IMR-90 (cell line): Measurements from ENCODE around the gene PRKCB. TPM values are rescaled to one million over a fixed set of nuclear protein-coding genes. Genes with fewer than 3 reads are reported as not detected.

Experiments
- ATAC-seq: fragments of 200-7000 bp; cut with Tn5 transposase; 2 replicates; pipeline ENCODE4 v1.9.1; 2020; ENCODE audit warnings: low read depth, mild to moderate bottlenecking, moderate library complexity
- BruUV-seq: library from RNA; stranded (reverse); fragments of 400-500 nt; replicated peaks from 2 replicates; lab custom pipeline; 2021; lab: Mats Ljungman, UMichigan
- CTCF ChIA-PET: fragments of 300-600 bp; formaldehyde crosslinking; extraction: SDS; loops from one replicate; lab custom pipeline; 2021; ENCODE audit warnings: antibody characterized with exemption; lab: Yijun Ruan, JAX
- POLR2A ChIA-PET: fragments of 300-600 bp; sonication (Branson Sonifier 250); formaldehyde crosslinking; loops from one replicate; lab custom pipeline; 2022; ENCODE audit warnings: antibody characterized with exemption; ENCODE audit not compliant: unreplicated experiment; lab: Charles Lee
- DNase-seq: peaks from one replicate; pipeline ENCODE4 v3.0.0; 2013
- H2AFZ ChIP-seq: replicated peaks from 2 replicates; pipeline ENCODE3; 2013; ENCODE audit warnings: low read length, mild to moderate bottlenecking; ENCODE audit not compliant: poor library complexity
- H2AK5ac ChIP-seq: 2 replicates; pipeline ENCODE4 v1.6.1; 2013; ENCODE audit warnings: low read depth, low read length, inconsistent platforms
- H2AK9ac ChIP-seq: replicated peaks from 2 replicates; pipeline ENCODE3; 2013; ENCODE audit warnings: mild to moderate bottlenecking, low read depth, low read length, moderate library complexity; ENCODE audit not compliant: poor library complexity
- H2BK120ac ChIP-seq: 2 replicates; pipeline ENCODE4 v1.6.1; 2013; ENCODE audit warnings: low read depth, low read length, inconsistent platforms
- H2BK15ac ChIP-seq: 3 replicates; pipeline ENCODE4 v1.6.1; 2013; ENCODE audit warnings: low read depth, low read length, inconsistent platforms
- H2BK20ac ChIP-seq: 2 replicates; pipeline ENCODE4 v1.6.1; 2013; ENCODE audit warnings: low read depth, mild to moderate bottlenecking, inconsistent platforms, low read length, moderate library complexity
- H2BK5ac ChIP-seq: 2 replicates; pipeline ENCODE4 v1.6.1; 2013; ENCODE audit warnings: mild to moderate bottlenecking, low read depth, low read length, inconsistent platforms; ENCODE audit not compliant: poor library complexity, severe bottlenecking
- H3K14ac ChIP-seq: replicated peaks from 2 replicates; pipeline ENCODE4 v1.6.1; 2013; ENCODE audit warnings: low read depth, low read length, inconsistent platforms
- H3K18ac ChIP-seq: 2 replicates; pipeline ENCODE4 v1.6.1; 2013; ENCODE audit warnings: low read depth, low read length, control low read depth
- H3K23ac ChIP-seq: 2 replicates; pipeline ENCODE4 v1.6.1; 2013; ENCODE audit warnings: low read depth, low read length, inconsistent platforms
- H3K27ac ChIP-seq: 2 replicates; pipeline ENCODE4 v1.5.1; 2013; ENCODE audit warnings: mild to moderate bottlenecking, control low read depth, low read length; ENCODE audit not compliant: insufficient read depth
- H3K27me3 ChIP-seq: 2 replicates; pipeline ENCODE4 v1.6.1; 2013; ENCODE audit warnings: low read length; ENCODE audit not compliant: control insufficient read depth, insufficient read depth
- H3K36me3 ChIP-seq: 2 replicates; pipeline ENCODE4 v1.6.1; 2013; ENCODE audit warnings: low read length, mixed read lengths; ENCODE audit not compliant: control insufficient read depth, insufficient read depth
- H3K4ac ChIP-seq: 2 replicates; pipeline ENCODE4 v1.6.1; 2013; ENCODE audit warnings: low read depth, low read length, inconsistent platforms
- H3K4me1 ChIP-seq: 2 replicates; pipeline ENCODE4 v1.6.1; 2013; ENCODE audit warnings: low read length, mixed read lengths; ENCODE audit not compliant: control insufficient read depth, insufficient read depth
- H3K4me2 ChIP-seq: 2 replicates; pipeline ENCODE4 v1.6.1; 2013; ENCODE audit warnings: low read depth, mild to moderate bottlenecking, control low read depth, low read length, moderate library complexity
- H3K4me3 ChIP-seq: 2 replicates; pipeline ENCODE4 v1.5.1; 2013; ENCODE audit warnings: low read depth, mild to moderate bottlenecking, control low read depth, low read length, moderate library complexity; ENCODE audit not compliant: insufficient read depth
- H3K56ac ChIP-seq: 2 replicates; pipeline ENCODE4 v1.6.1; 2013; ENCODE audit warnings: low read length, inconsistent platforms; ENCODE audit not compliant: insufficient read depth; ENCODE audit errors: extremely low read depth
- H3K79me1 ChIP-seq, 2 experiments: 2 replicates each; pipeline ENCODE4 v1.6.1; 2013; ENCODE audit warnings: low read length in 2 of 2, inconsistent platforms in 1 of 2, low read depth in 1 of 2
- H3K9ac ChIP-seq: 2 replicates; pipeline ENCODE4 v1.6.1; 2013; ENCODE audit warnings: low read depth, low read length, control low read depth
- H3K9me1 ChIP-seq: 2 replicates; pipeline ENCODE4 v1.6.1; 2013; ENCODE audit warnings: low read length, inconsistent platforms; ENCODE audit not compliant: insufficient read depth
- H3K9me3 ChIP-seq: 2 replicates; pipeline ENCODE4 v1.6.1; 2013; ENCODE audit warnings: low read length; ENCODE audit not compliant: control insufficient read depth, insufficient read depth
- H4K20me1 ChIP-seq: 2 replicates; pipeline ENCODE4 v1.6.1; 2013; ENCODE audit warnings: low read length, inconsistent platforms; ENCODE audit not compliant: insufficient read depth
- H4K5ac ChIP-seq: 2 replicates; pipeline ENCODE4 v1.6.1; 2013; ENCODE audit warnings: mild to moderate bottlenecking, low read depth, low read length, control low read depth
- H4K8ac ChIP-seq, 2 experiments: 2 replicates each; pipeline ENCODE4 v1.6.1; 2013; ENCODE audit warnings: low read depth in 2 of 2, low read length in 2 of 2, control low read depth in 1 of 2, inconsistent platforms in 1 of 2
- H4K91ac ChIP-seq: 2 replicates; pipeline ENCODE4 v1.6.1; 2013; ENCODE audit warnings: low read depth, low read length, inconsistent platforms; ENCODE audit not compliant: insufficient read depth
- BHLHE40 ChIP-seq: fragments of 150-350 bp; IDR thresholded peaks from 2 replicates; pipeline ENCODE4 v1.6.1; 2016; ENCODE audit warnings: mild to moderate bottlenecking, low read depth, low read length
- CEBPB ChIP-seq: IDR thresholded peaks from 2 replicates; pipeline ENCODE4 v1.6.1; 2012; ENCODE audit warnings: low read depth, low read length, improper control_type of control experiment
- CHD1 ChIP-seq: IDR thresholded peaks from 2 replicates; pipeline ENCODE4 v1.6.1; 2012; ENCODE audit warnings: low read depth, low read length, improper control_type of control experiment
- CTCF ChIP-seq: conservative IDR thresholded peaks from 2 replicates; pipeline ENCODE4 v1.5.1; 2012; ENCODE audit warnings: mild to moderate bottlenecking, low read depth, low read length, improper control_type of control experiment
- ELK1 ChIP-seq: fragments of 150-350 bp; IDR thresholded peaks from 2 replicates; pipeline ENCODE4 v1.6.1; 2016; ENCODE audit warnings: low read depth, mild to moderate bottlenecking, low read length, moderate library complexity, borderline replicate concordance
- FOS ChIP-seq: fragments of 150-350 bp; IDR thresholded peaks from 2 replicates; pipeline ENCODE4 v1.6.1; 2016; ENCODE audit warnings: low read depth, low read length
- MAFK ChIP-seq: IDR thresholded peaks from 2 replicates; pipeline ENCODE4 v1.6.1; 2012; ENCODE audit warnings: low read depth, low read length, improper control_type of control experiment
- MAZ ChIP-seq: IDR thresholded peaks from 2 replicates; pipeline ENCODE4 v1.6.1; 2012; ENCODE audit warnings: low read depth, mild to moderate bottlenecking, low read length, improper control_type of control experiment, moderate library complexity, borderline replicate concordance
- MXI1 ChIP-seq: IDR thresholded peaks from 2 replicates; pipeline ENCODE4 v1.6.1; 2012; ENCODE audit warnings: low read depth, mild to moderate bottlenecking, low read length, moderate library complexity, borderline replicate concordance
- NFE2L2 ChIP-seq: fragments of 150-350 bp; IDR thresholded peaks from 2 replicates; pipeline ENCODE4 v1.6.1; 2016; ENCODE audit warnings: low read depth, mild to moderate bottlenecking, low read length
- POLR2A ChIP-seq: IDR thresholded peaks from 2 replicates; pipeline ENCODE4 v1.6.1; 2012; ENCODE audit warnings: mild to moderate bottlenecking, low read depth, low read length
- RAD21 ChIP-seq: IDR thresholded peaks from 2 replicates; pipeline ENCODE4 v1.6.1; 2012; ENCODE audit warnings: low read length, improper control_type of control experiment
- RCOR1 ChIP-seq: IDR thresholded peaks from 2 replicates; pipeline ENCODE4 v1.6.1; 2012; ENCODE audit warnings: mild to moderate bottlenecking, low read length, improper control_type of control experiment; ENCODE audit not compliant: insufficient replicate concordance
- RFX5 ChIP-seq: IDR thresholded peaks from 2 replicates; pipeline ENCODE4 v1.8.0; 2012; ENCODE audit warnings: low read depth, mild to moderate bottlenecking, low read length, moderate library complexity
- SMC3 ChIP-seq: fragments of 150-350 bp; IDR thresholded peaks from 2 replicates; pipeline ENCODE4 v1.6.1; 2016; ENCODE audit warnings: low read depth, mild to moderate bottlenecking, antibody characterized with exemption, low read length, moderate library complexity
- USF2 ChIP-seq: fragments of 150-350 bp; IDR thresholded peaks from 2 replicates; pipeline ENCODE4 v1.6.1; 2017; ENCODE audit warnings: mild to moderate bottlenecking, antibody characterized with exemption, low read length, low read depth
- WGBS, 2 experiments: methylation state at CpG; one replicate each; pipeline versions ENCODE4 v1.1.5 to v1.1.7; 2013; ENCODE audit warnings: missing lambda C conversion rate in 2 of 2; ENCODE audit not compliant: insufficient read length in 1 of 2; ENCODE audit errors: extremely low coverage in 2 of 2; 5-methylcytosine and 5-hydroxymethylcytosine counted together
- dilution Hi-C: fragments of 300-500 bp; cut with HindIII; formaldehyde crosslinking; loops from one replicate; pipeline ENCODE4 v1.14.3; 2018; ENCODE audit warnings: low sequenced_read_pairs; ENCODE audit not compliant: unreplicated experiment
- in situ Hi-C: fragments of 300-500 bp; cut with MboI; formaldehyde crosslinking; loops from 3 replicates; pipeline ENCODE4 v1.14.3; 2019; ENCODE audit warnings: low sequenced_read_pairs, inconsistent platforms, mixed read lengths
- intact Hi-C: fragments of 100-400 bp; cut with micrococcal nuclease; formaldehyde crosslinking; loops from 2 replicates; pipeline ENCODE4 v1.10.0; 2022
- polyA plus RNA-seq, 3 experiments: library from polyadenylated mRNA; depleted of rRNA; stranded (reverse); fragments of >200 nt; gene quantifications; 2 replicates each; pipeline ENCODE4 v1.2.3, GENCODE V29; 2012; ENCODE audit warnings: low replicate concordance in 1 of 3
- total RNA-seq: library from RNA; depleted of rRNA; stranded (reverse); fragments of >200 nt; gene quantifications from 2 replicates; pipeline ENCODE4 v1.2.3, GENCODE V29; 2012

The PRKCB gene
- total and polyA plus RNA-seq, 2 of the 4 experiments (the other 2 are of a cell fraction) = under 0.01 TPM; not detected in 1

GRCh38 chr16:24151482-24151939 is 315.7 kb downstream of the PRKCB start:
- no peak overlapping the region for H4K91ac ChIP-seq
- intact Hi-C loops (no loop called here), dilution Hi-C loops (no loop called here), in situ Hi-C loops (no loop called here)
- no peak overlapping the region for H2BK5ac ChIP-seq
- H3K14ac ChIP-seq = no peak overlapping the region
- no peak overlapping the region for H2AK5ac ChIP-seq
- DNase-seq (peak; percentile 0), ATAC-seq (no peak)
- H3K9ac ChIP-seq = no peak overlapping the region
- no peaks in the 10 kb centered on the region for H3K9me3 ChIP-seq
- no peak overlapping the region for H3K27ac ChIP-seq
- ChIA-PET CTCF (no interaction called here), POLR2A (no interaction called here)
- no peak overlapping the region for H3K4me2 ChIP-seq
- no peak overlapping the region for H3K18ac ChIP-seq
- H3K23ac ChIP-seq = no peak overlapping the region
- H4K5ac ChIP-seq = no peak overlapping the region
- H3K4ac ChIP-seq = no peak overlapping the region
- 60% methylated on average over 1 of the region's 5 CpGs; no CpG with 5 or more reads in 1 of the 2 experiments for WGBS, 2 experiments
- no peak overlapping the region for H2AFZ ChIP-seq
- no peak overlapping the region for H3K4me3 ChIP-seq
- no peaks in the 10 kb centered on the region for H3K36me3 ChIP-seq
- no peak overlapping the region for H3K56ac ChIP-seq
- H4K20me1 ChIP-seq = no peaks in the 10 kb centered on the region
- H3K9me1 ChIP-seq = no peaks in the 10 kb centered on the region
- no peaks in the 10 kb centered on the region for H3K4me1 ChIP-seq
- H2BK15ac ChIP-seq = no peak overlapping the region
- no peak overlapping the region for H4K8ac ChIP-seq
- H2BK20ac ChIP-seq = no peak overlapping the region
- no peaks in the 10 kb centered on the region for H3K79me1 ChIP-seq
- H2BK120ac ChIP-seq = no peak overlapping the region
- TF ChIP-seq FOS (no peak), CEBPB (no peak), NFE2L2 (no peak), BHLHE40 (no peak), CTCF (no peak), RFX5 (no peak), RCOR1 (no peak), MAZ (no peak), POLR2A (no peak), USF2 (no peak), RAD21 (no peak), CHD1 (no peak), MAFK (no peak), MXI1 (no peak), ELK1 (no peak), SMC3 (no peak)
- no peaks in the 10 kb centered on the region for H3K27me3 ChIP-seq
- H2AK9ac ChIP-seq = no peak overlapping the region
- no TSS peak for BruUV-seq
